ENCODE results near the gene SHMT1. TPM values are rescaled to one million over a fixed set of nuclear protein-coding genes. Genes with fewer than 3 reads are reported as not detected.

Gene SHMT1
- total RNA-seq, 3 donors from 2014 or later (not counting 1 experiment from before 2014, with no cell fraction given): 8.8 to 19.2 (median 17.3) TPM

DNA sequence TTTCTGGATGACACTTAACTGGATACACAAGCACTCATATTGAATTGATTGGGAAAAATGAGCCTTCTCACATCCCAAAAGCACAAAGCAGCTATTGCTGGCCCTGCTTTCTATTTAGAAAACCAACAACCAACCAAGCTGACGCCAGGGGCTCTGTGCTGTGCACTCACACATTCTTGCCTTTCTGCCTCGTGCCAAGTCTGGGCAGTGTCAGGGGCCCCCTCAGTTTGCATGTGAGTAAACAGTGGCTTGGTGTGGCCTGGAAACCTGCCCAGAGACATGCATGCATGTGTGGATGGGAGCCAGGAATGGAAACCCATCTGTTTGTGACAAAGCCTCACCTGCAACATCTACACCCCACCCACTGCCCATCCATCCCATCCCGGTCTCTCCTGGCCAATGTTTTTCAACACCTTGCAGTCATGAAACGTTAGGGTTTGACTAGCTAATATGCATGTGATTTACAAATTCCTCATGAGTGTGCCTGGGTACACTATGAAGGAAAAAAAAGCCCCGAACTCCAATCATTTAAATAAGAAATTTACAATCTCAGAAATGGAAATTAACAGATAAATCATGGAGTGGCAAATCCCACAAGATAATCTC lies 82.5 kb downstream of the SHMT1 start:
- H3K36me3 Mint-ChIP-seq: no peaks in the 10 kb centered on the region

DNA sequence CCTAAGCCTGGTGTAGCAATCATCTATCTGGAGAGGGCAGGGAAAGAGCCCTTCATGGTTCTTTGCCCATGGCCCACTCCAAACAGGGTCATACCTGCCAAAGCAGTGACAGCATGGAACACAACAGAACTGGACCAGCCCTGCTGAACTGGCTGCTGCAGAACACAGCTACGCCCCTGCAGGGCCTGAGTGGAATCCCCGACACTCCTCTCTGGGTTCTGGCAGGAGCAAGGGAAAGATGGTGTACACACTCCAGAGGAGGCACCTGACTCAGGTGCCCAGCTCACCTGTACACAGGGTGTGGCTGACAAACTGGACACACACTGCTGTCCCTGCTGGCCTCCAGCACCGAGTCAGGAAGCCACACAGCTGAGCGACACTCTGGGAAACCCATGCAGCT lies 83.1 kb downstream of the SHMT1 start:
- Mint-ChIP-seq H3K27ac (no peak overlapping the region), H3K36me3 (no peaks in the 10 kb centered on the region), H3K4me1 (no peaks in the 10 kb centered on the region), H3K9me3 (no peaks in the 10 kb centered on the region), H3K27me3 (ENCODE audit: low read depth in 2 of 2) (no peaks in the 10 kb centered on the region), H3K4me3 (no peak overlapping the region)
- 99% methylated on average over 4 of the region's 4 CpGs for WGBS (ENCODE audit: insufficient coverage)
- Histone ChIP-seq H3K9me3 (ENCODE audit: control insufficient read depth, insufficient read depth, low read length) (no peaks in the 10 kb centered on the region), H3K27ac (ENCODE audit: low read length) (no peak overlapping the region), H3K4me3 (ENCODE audit: low read length) (no peak overlapping the region), H3K27me3 (ENCODE audit: control insufficient read depth, insufficient read depth, low read length) (no peaks in the 10 kb centered on the region), H3K36me3 (ENCODE audit: control insufficient read depth, insufficient read depth, low read length) (peaks cover 69% of the 10 kb centered on the region), H3K4me1 (ENCODE audit: control insufficient read depth, insufficient read depth, low read length) (no peaks in the 10 kb centered on the region)
- TF ChIP-seq CTCF (IDR thresholded peaks at IDR 0.05): no peak
- ATAC-seq: no peak
- intact Hi-C loops (cut with micrococcal nuclease): no loop called here
- no peak for DNase-seq

More for the DNA sequence above, 82.5 kb downstream of the SHMT1 start:
- H3K36me3 ChIP-seq (ENCODE audit: control insufficient read depth, insufficient read depth, low read length): peaks cover 73% of the 10 kb centered on the region
- Mint-ChIP-seq H3K4me1 (no peaks in the 10 kb centered on the region), H3K27me3 (ENCODE audit: low read depth in 2 of 2) (no peaks in the 10 kb centered on the region), H3K9me3 (no peaks in the 10 kb centered on the region), H3K4me3 (no peak overlapping the region), H3K27ac (no peak overlapping the region)
- ATAC-seq (no peak), DNase-seq (no peak)
- 94% methylated on average over 5 of the region's 5 CpGs for WGBS (ENCODE audit: insufficient coverage)
- no peaks in the 10 kb centered on the region for H3K9me3 ChIP-seq (ENCODE audit: control insufficient read depth, insufficient read depth, low read length)
- no peak overlapping the region for H3K27ac ChIP-seq (ENCODE audit: low read length)
- no peak for TF ChIP-seq CTCF (IDR thresholded peaks at IDR 0.05)
- intact Hi-C loops (cut with micrococcal nuclease): no loop called here
- H3K4me3 ChIP-seq (ENCODE audit: low read length): no peak overlapping the region
- no peaks in the 10 kb centered on the region for H3K27me3 ChIP-seq (ENCODE audit: control insufficient read depth, insufficient read depth, low read length)
- no peaks in the 10 kb centered on the region for H3K4me1 ChIP-seq (ENCODE audit: control insufficient read depth, insufficient read depth, low read length)

DNA sequence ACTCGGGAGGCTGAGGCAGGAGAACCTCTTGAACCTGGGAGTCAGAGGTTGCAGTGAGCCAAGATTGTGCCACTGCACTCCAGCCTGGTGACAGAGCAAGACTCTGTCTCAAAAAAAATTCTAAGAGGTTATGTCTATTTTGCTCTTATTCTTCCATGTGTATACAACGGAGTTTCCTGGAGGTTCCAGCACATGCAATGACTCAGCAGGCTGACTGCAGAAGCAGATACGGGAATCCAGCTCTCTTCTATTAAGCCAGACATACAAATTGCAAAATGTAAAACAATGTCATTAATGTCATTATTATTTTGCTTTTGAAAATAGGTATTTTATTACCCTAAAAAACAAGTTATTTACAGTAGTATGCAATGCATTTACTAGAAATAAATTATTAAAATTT lies 84.5 kb downstream of the SHMT1 start:
- Mint-ChIP-seq H3K4me3 (no peak overlapping the region), H3K4me1 (no peaks in the 10 kb centered on the region), H3K9me3 (no peaks in the 10 kb centered on the region), H3K27ac (no peak overlapping the region), H3K27me3 (ENCODE audit: low read depth in 2 of 2) (no peaks in the 10 kb centered on the region), H3K36me3 (no peaks in the 10 kb centered on the region)
- DNase-seq (no peak), ATAC-seq (no peak)
- Histone ChIP-seq H3K27ac (ENCODE audit: low read length) (no peak overlapping the region), H3K4me1 (ENCODE audit: control insufficient read depth, insufficient read depth, low read length) (no peaks in the 10 kb centered on the region), H3K4me3 (ENCODE audit: low read length) (no peak overlapping the region), H3K36me3 (ENCODE audit: control insufficient read depth, insufficient read depth, low read length) (peaks cover 66% of the 10 kb centered on the region), H3K9me3 (ENCODE audit: control insufficient read depth, insufficient read depth, low read length) (no peaks in the 10 kb centered on the region), H3K27me3 (ENCODE audit: control insufficient read depth, insufficient read depth, low read length) (no peaks in the 10 kb centered on the region)
- intact Hi-C loops (cut with micrococcal nuclease): no loop called here
- TF ChIP-seq CTCF (IDR thresholded peaks at IDR 0.05): no peak
- WGBS (ENCODE audit: insufficient coverage): 92% methylated on average over 3 of the region's 3 CpGs

Other genes starting within 250 kb of the SHMT1 start
- gene ALKBH5, start 179.7 kb downstream of the SHMT1 start, total RNA-seq: 100 to 1,000 TPM in 1 of 3 donors, 10 to 100 TPM in 2; 95.6 to 114 (median 96.7) TPM
- gene LLGL1, start 137.9 kb downstream of the SHMT1 start, total RNA-seq: 10 to 100 TPM; 19.7 to 26.2 (median 25.8) TPM
- 100 to 1,000 TPM; 286 to 342 (median 327) TPM for gene FLII, start 104.8 kb downstream of the SHMT1 start, total RNA-seq
- 10 to 100 TPM; 10.6 to 12.8 (median 11.3) TPM for gene MIEF2, start 102.9 kb downstream of the SHMT1 start, total RNA-seq
- gene TOP3A, start 48.6 kb downstream of the SHMT1 start, total RNA-seq: 10 to 100 TPM; 38.1 to 59.7 (median 53.2) TPM
- gene SMCR8, start 48.3 kb downstream of the SHMT1 start, total RNA-seq: 10 to 100 TPM; 33.5 to 48.5 (median 39.2) TPM
- under 1 TPM in 1 of 3 donors, not detected in 2; 0.28 TPM for gene EVPLL, start 14.2 kb upstream of the SHMT1 start, total RNA-seq
- 100 to 1,000 TPM in 1 of 3 donors, 10 to 100 TPM in 2; 42.1 to 118 (median 56.8) TPM for gene LGALS9C, start 113.2 kb upstream of the SHMT1 start, total RNA-seq